Fibroblast of lung (primary cell): Measurements from ENCODE around the gene FGGY. TPM values are rescaled to one million over a fixed set of nuclear protein-coding genes. Genes with fewer than 3 reads are reported as not detected.

ENCODE experiments used
- DNase-seq, 2 donors: peaks; one replicate each; pipeline versions ENCODE4 v3.0.0 to v3.0.0-alpha.2; 2010; ENCODE audit warnings: low read depth in 2 of 2
- H2AFZ ChIP-seq: 2 replicates; pipeline ENCODE4 v1.5.1; 2012; ENCODE audit warnings: low read length, control low read depth, inconsistent platforms
- H3K27ac ChIP-seq: 2 replicates; pipeline ENCODE4 v1.5.1; 2011; ENCODE audit warnings: low read length, control low read depth; ENCODE audit not compliant: insufficient read depth
- H3K27me3 ChIP-seq: 2 replicates; pipeline ENCODE4 v1.5.1; 2011; ENCODE audit warnings: mild to moderate bottlenecking, low read length; ENCODE audit not compliant: control insufficient read depth, insufficient read depth
- H3K36me3 ChIP-seq: 2 replicates; pipeline ENCODE4 v1.5.1; 2011; ENCODE audit warnings: low read length; ENCODE audit not compliant: control insufficient read depth, insufficient read depth
- H3K4me1 ChIP-seq: 2 replicates; pipeline ENCODE4 v1.5.1; 2011; ENCODE audit warnings: low read length; ENCODE audit not compliant: control insufficient read depth, insufficient read depth; ENCODE audit errors: extremely low read depth
- H3K4me2 ChIP-seq: 2 replicates; pipeline ENCODE4 v1.5.1; 2011; ENCODE audit warnings: low read length, control low read depth; ENCODE audit not compliant: insufficient read depth; ENCODE audit errors: extremely low read depth
- H3K4me3 ChIP-seq, 4 experiments: fragments of 200-600 bp in 1 of 4; sonication (generic) in 1 of 4; replicated peaks in 1 of 4; 2 replicates each; pipeline ENCODE4 v1.5.1; 2011 to 2016; ENCODE audit warnings: low read length in 4 of 4, low read depth in 3 of 4, mild to moderate bottlenecking in 3 of 4, control low read depth in 2 of 4, inconsistent platforms in 1 of 4, mixed read lengths in 1 of 4; ENCODE audit not compliant: insufficient read depth in 1 of 4; ENCODE audit errors: control extremely low read depth in 1 of 4
- H3K79me2 ChIP-seq: 2 replicates; pipeline ENCODE4 v1.5.1; 2012; ENCODE audit warnings: mild to moderate bottlenecking, low read length, inconsistent platforms; ENCODE audit not compliant: control insufficient read depth, insufficient read depth
- H3K9ac ChIP-seq: 2 replicates; pipeline ENCODE4 v1.5.1; 2011; ENCODE audit warnings: mild to moderate bottlenecking, low read length, control low read depth; ENCODE audit not compliant: insufficient read depth
- H3K9me3 ChIP-seq: 2 replicates; pipeline ENCODE4 v1.5.1; 2012; ENCODE audit warnings: low read depth, low read length; ENCODE audit not compliant: control insufficient read depth, insufficient read depth
- H4K20me1 ChIP-seq: 2 replicates; pipeline ENCODE4 v1.5.1; 2011; ENCODE audit warnings: low read length; ENCODE audit not compliant: control insufficient read depth, insufficient read depth; ENCODE audit errors: extremely low read depth
- EZH2 ChIP-seq: IDR thresholded peaks from 2 replicates; pipeline ENCODE4 v1.5.1; 2012; ENCODE audit warnings: low read length, control low read depth, mild to moderate bottlenecking; ENCODE audit errors: missing control alignments
- polyA plus RNA-seq, 2 donors: library from polyadenylated mRNA; depleted of rRNA in 1 of 2; stranded (reverse) in 1 of 2; unstranded in 1 of 2; fragments of >200 nt; gene quantifications; 2 replicates each; pipeline ENCODE4 v1.2.1, GENCODE V29; 2011 to 2012; ENCODE audit warnings: missing spikeins in 1 of 2
- total RNA-seq: library from RNA; depleted of rRNA; stranded (reverse); fragments of >200 nt; gene quantifications from 2 replicates; pipeline ENCODE4 v1.2.1, GENCODE V29; 2014
- TF ChIP-seq, protein P1 (sequence below), 2 donors: IDR thresholded peaks in 1 of 2; conservative IDR thresholded peaks in 1 of 2; 1 replicate in 1 of 2; 2 replicates in 1 of 2; pipeline ENCODE4 v1.5.1; 2011 to 2012; ENCODE audit warnings: low read length in 2 of 2, control low read depth in 1 of 2, inconsistent platforms in 1 of 2, low read depth in 1 of 2, mild to moderate bottlenecking in 1 of 2

FGGY gene
- total and polyA plus RNA-seq, 2 donors (not counting 1 experiment from before 2014, with no cell fraction given): 9.5 to 32.4 TPM

- Histone ChIP-seq H3K4me1 (peaks cover 2% of the 10 kb centered on the region), H3K9ac (no peak overlapping the region), H3K27ac (no peak overlapping the region), H3K9me3 (no peaks in the 10 kb centered on the region), H4K20me1 (no peaks in the 10 kb centered on the region), H3K36me3 (no peaks in the 10 kb centered on the region), H3K27me3 (no peaks in the 10 kb centered on the region), H2AFZ (no peak overlapping the region), H3K4me2 (no peak overlapping the region), H3K4me3 (no peak overlapping the region), H3K79me2 (no peaks in the 10 kb centered on the region)
- TF ChIP-seq, protein P1, sequence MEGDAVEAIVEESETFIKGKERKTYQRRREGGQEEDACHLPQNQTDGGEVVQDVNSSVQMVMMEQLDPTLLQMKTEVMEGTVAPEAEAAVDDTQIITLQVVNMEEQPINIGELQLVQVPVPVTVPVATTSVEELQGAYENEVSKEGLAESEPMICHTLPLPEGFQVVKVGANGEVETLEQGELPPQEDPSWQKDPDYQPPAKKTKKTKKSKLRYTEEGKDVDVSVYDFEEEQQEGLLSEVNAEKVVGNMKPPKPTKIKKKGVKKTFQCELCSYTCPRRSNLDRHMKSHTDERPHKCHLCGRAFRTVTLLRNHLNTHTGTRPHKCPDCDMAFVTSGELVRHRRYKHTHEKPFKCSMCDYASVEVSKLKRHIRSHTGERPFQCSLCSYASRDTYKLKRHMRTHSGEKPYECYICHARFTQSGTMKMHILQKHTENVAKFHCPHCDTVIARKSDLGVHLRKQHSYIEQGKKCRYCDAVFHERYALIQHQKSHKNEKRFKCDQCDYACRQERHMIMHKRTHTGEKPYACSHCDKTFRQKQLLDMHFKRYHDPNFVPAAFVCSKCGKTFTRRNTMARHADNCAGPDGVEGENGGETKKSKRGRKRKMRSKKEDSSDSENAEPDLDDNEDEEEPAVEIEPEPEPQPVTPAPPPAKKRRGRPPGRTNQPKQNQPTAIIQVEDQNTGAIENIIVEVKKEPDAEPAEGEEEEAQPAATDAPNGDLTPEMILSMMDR (conservative IDR thresholded peaks at IDR 0.05 in 1 of 2, IDR thresholded peaks at IDR 0.05 in 1 of 2; ENCODE audit: low read depth in 1 of 2, low read length in 2 of 2): no peak
- TF ChIP-seq EZH2: no peak
- DNase-seq: peak in 1 of 2 donors; percentile 84
Measured at GRCh38 chr1:59292562-59292961, 4.3 kb upstream of the FGGY start.

DNA sequence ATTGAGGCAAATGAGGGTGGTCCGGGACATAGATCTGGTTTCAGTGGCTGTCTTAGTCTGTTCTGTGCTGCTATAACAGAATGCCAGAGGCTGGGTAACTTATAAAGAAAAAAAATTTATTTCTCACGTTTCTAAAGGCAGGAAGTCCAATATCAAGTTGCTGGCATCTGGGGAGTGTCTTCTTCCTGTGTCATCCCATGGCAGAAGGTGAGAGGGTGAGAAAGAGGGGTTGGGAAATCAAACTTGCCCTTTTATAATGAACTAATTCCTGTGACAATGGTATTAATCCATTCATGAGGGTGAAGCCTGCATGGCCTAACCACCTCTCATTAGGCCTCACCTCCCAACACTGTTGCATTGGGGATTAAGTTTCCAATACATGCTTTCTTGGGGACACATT is 3.7 kb upstream of the FGGY start:
- H3K27ac ChIP-seq: no peak overlapping the region
- H3K27me3 ChIP-seq: no peaks in the 10 kb centered on the region
- H4K20me1 ChIP-seq: no peaks in the 10 kb centered on the region
- no peak overlapping the region for H3K4me3 ChIP-seq
- peaks cover 4% of the 10 kb centered on the region for H3K4me1 ChIP-seq
- no peak overlapping the region for H2AFZ ChIP-seq
- no peak overlapping the region for H3K4me2 ChIP-seq
- no peak for DNase-seq
- H3K9ac ChIP-seq: no peak overlapping the region
- TF ChIP-seq EZH2: no peak
- TF ChIP-seq, protein P1 (conservative IDR thresholded peaks at IDR 0.05 in 1 of 2, IDR thresholded peaks at IDR 0.05 in 1 of 2; ENCODE audit: low read depth in 1 of 2, low read length in 2 of 2): no peak
- no peaks in the 10 kb centered on the region for H3K79me2 ChIP-seq
- no peaks in the 10 kb centered on the region for H3K36me3 ChIP-seq
- no peaks in the 10 kb centered on the region for H3K9me3 ChIP-seq

GRCh38 chr1:59293849-59294248 is 3.0 kb upstream of the FGGY start:
- DNase-seq: no peak
- H3K27ac ChIP-seq: no peak overlapping the region
- H3K4me2 ChIP-seq: no peak overlapping the region
- no peak for TF ChIP-seq EZH2
- TF ChIP-seq, protein P1 (conservative IDR thresholded peaks at IDR 0.05 in 1 of 2, IDR thresholded peaks at IDR 0.05 in 1 of 2; ENCODE audit: low read depth in 1 of 2, low read length in 2 of 2): no peak
- H3K27me3 ChIP-seq: no peaks in the 10 kb centered on the region
- no peak overlapping the region for H3K9ac ChIP-seq
- H3K9me3 ChIP-seq: no peaks in the 10 kb centered on the region
- no peak overlapping the region for H2AFZ ChIP-seq
- H3K36me3 ChIP-seq: no peaks in the 10 kb centered on the region
- no peak overlapping the region for H3K4me3 ChIP-seq
- no peaks in the 10 kb centered on the region for H3K79me2 ChIP-seq
- no peaks in the 10 kb centered on the region for H4K20me1 ChIP-seq
- H3K4me1 ChIP-seq: peaks cover 9% of the 10 kb centered on the region
